Mucosa of rectum (tissue), 2 donors: ENCODE data around the gene DOCK8.

Source experiments
- H3K27ac ChIP-seq, 2 donors: one replicate each; pipeline ENCODE4 v1.7.0; 2013; ENCODE audit warnings: inconsistent platforms in 2 of 2, low read depth in 2 of 2, low read length in 2 of 2
- H3K27me3 ChIP-seq, 2 donors: one replicate each; pipeline ENCODE4 v1.7.0; 2013; ENCODE audit warnings: low read length in 2 of 2; ENCODE audit not compliant: control insufficient read depth in 2 of 2, insufficient read depth in 2 of 2
- H3K36me3 ChIP-seq, 2 donors: one replicate each; pipeline ENCODE4 v1.7.0; 2013; ENCODE audit warnings: low read length in 2 of 2; ENCODE audit not compliant: control insufficient read depth in 2 of 2, insufficient read depth in 2 of 2
- H3K4me1 ChIP-seq, 2 donors: one replicate each; pipeline ENCODE4 v1.7.0; 2013; ENCODE audit warnings: low read length in 2 of 2, mild to moderate bottlenecking in 1 of 2; ENCODE audit not compliant: control insufficient read depth in 2 of 2, insufficient read depth in 2 of 2
- H3K4me3 ChIP-seq, 2 donors: one replicate each; pipeline ENCODE4 v1.7.0; 2013; ENCODE audit warnings: low read length in 2 of 2
- H3K9ac ChIP-seq, 2 donors: one replicate each; pipeline ENCODE4 v1.7.0; 2013; ENCODE audit warnings: low read length in 2 of 2, low read depth in 1 of 2, mild to moderate bottlenecking in 1 of 2
- H3K9me3 ChIP-seq, 2 donors: one replicate each; pipeline ENCODE4 v1.7.0; 2013; ENCODE audit warnings: low read length in 2 of 2; ENCODE audit not compliant: control insufficient read depth in 2 of 2
- donor health status: healthy.
- donor health status: Normal muscosa, but diverticular disease.

The DOCK8 gene

GRCh38 chr9:446074-446699, 231.5 kb downstream of the DOCK8 start:
- no peaks in the 10 kb centered on the region for H3K4me1 ChIP-seq
- H3K9me3 ChIP-seq = no peaks in the 10 kb centered on the region
- no peak overlapping the region for H3K4me3 ChIP-seq
- no peak overlapping the region for H3K9ac ChIP-seq
- peaks cover 13 to 42% of the 10 kb centered on the region in 2 donors for H3K36me3 ChIP-seq
- no peaks in the 10 kb centered on the region for H3K27me3 ChIP-seq
- H3K27ac ChIP-seq = no peak overlapping the region

- Histone ChIP-seq H3K9ac (no peak overlapping the region), H3K36me3 (peaks cover 13 to 49% of the 10 kb centered on the region in 2 donors), H3K27me3 (no peaks in the 10 kb centered on the region), H3K9me3 (no peaks in the 10 kb centered on the region), H3K27ac (no peak overlapping the region), H3K4me1 (no peaks in the 10 kb centered on the region), H3K4me3 (no peak overlapping the region)
Observed at GRCh38 chr9:447230-448025, 232.8 kb downstream of the DOCK8 start.

GRCh38 chr9:450057-450456, 235.4 kb downstream of the DOCK8 start:
- H3K9me3 ChIP-seq = no peaks in the 10 kb centered on the region
- H3K27ac ChIP-seq = no peak overlapping the region
- no peaks in the 10 kb centered on the region for H3K27me3 ChIP-seq
- H3K4me3 ChIP-seq = no peak overlapping the region
- no peak overlapping the region for H3K9ac ChIP-seq
- peaks cover 9 to 27% of the 10 kb centered on the region in 2 donors for H3K36me3 ChIP-seq
- H3K4me1 ChIP-seq = no peaks in the 10 kb centered on the region

- H3K4me3 ChIP-seq = no peak overlapping the region
- H3K27me3 ChIP-seq = no peaks in the 10 kb centered on the region
- H3K27ac ChIP-seq = no peak overlapping the region
- H3K4me1 ChIP-seq = no peaks in the 10 kb centered on the region
- no peaks in the 10 kb centered on the region for H3K9me3 ChIP-seq
- no peak overlapping the region for H3K9ac ChIP-seq
- H3K36me3 ChIP-seq = peaks cover 7 to 22% of the 10 kb centered on the region in 2 donors
Observed at GRCh38 chr9:450561-450960, 235.9 kb downstream of the DOCK8 start.

GRCh38 chr9:453832-454231, 239.2 kb downstream of the DOCK8 start:
- no peak overlapping the region for H3K27ac ChIP-seq

GRCh38 chr9:456365-456764, 241.7 kb downstream of the DOCK8 start:
- Histone ChIP-seq H3K4me3 (no peak overlapping the region), H3K9me3 (no peaks in the 10 kb centered on the region), H3K9ac (no peak overlapping the region), H3K27ac (no peak overlapping the region), H3K36me3 (peaks cover 0 to 6% of the 10 kb centered on the region in 2 donors), H3K4me1 (no peaks in the 10 kb centered on the region), H3K27me3 (no peaks in the 10 kb centered on the region)

More at GRCh38 chr9:453832-454231, 239.2 kb downstream of the DOCK8 start:
- no peak overlapping the region for H3K4me3 ChIP-seq
- H3K27me3 ChIP-seq = no peaks in the 10 kb centered on the region
- H3K9me3 ChIP-seq = no peaks in the 10 kb centered on the region
- peaks cover 4 to 17% of the 10 kb centered on the region in 2 donors for H3K36me3 ChIP-seq
- H3K9ac ChIP-seq = no peak overlapping the region
- no peaks in the 10 kb centered on the region for H3K4me1 ChIP-seq

GRCh38 chr9:458590-458989, 243.9 kb downstream of the DOCK8 start:
- Histone ChIP-seq H3K4me1 (no peaks in the 10 kb centered on the region), H3K27me3 (no peaks in the 10 kb centered on the region), H3K36me3 (peaks cover 0 to 2% of the 10 kb centered on the region in 2 donors), H3K9me3 (no peaks in the 10 kb centered on the region), H3K9ac (no peak overlapping the region), H3K27ac (no peak overlapping the region), H3K4me3 (no peak overlapping the region)

- H3K9me3 ChIP-seq = no peaks in the 10 kb centered on the region
- H3K9ac ChIP-seq = no peak overlapping the region
- H3K4me3 ChIP-seq = no peak overlapping the region
- H3K27ac ChIP-seq = no peak overlapping the region
- H3K4me1 ChIP-seq = no peaks in the 10 kb centered on the region
- H3K36me3 ChIP-seq = peaks cover 0 to 4% of the 10 kb centered on the region in 2 donors
- no peaks in the 10 kb centered on the region for H3K27me3 ChIP-seq
Observed at GRCh38 chr9:459491-460444, 245.1 kb downstream of the DOCK8 start.

- Histone ChIP-seq H3K4me1 (no peaks in the 10 kb centered on the region), H3K4me3 (no peak overlapping the region), H3K9ac (no peak overlapping the region), H3K36me3 (peaks cover 0 to 7% of the 10 kb centered on the region in 2 donors), H3K9me3 (no peaks in the 10 kb centered on the region), H3K27ac (no peak overlapping the region), H3K27me3 (no peaks in the 10 kb centered on the region)
Observed at GRCh38 chr9:462121-462520, 247.5 kb downstream of the DOCK8 start.

- H3K4me3 ChIP-seq = no peak overlapping the region
- no peaks in the 10 kb centered on the region for H3K27me3 ChIP-seq
- no peaks in the 10 kb centered on the region for H3K4me1 ChIP-seq
- H3K9ac ChIP-seq = no peak overlapping the region
- no peaks in the 10 kb centered on the region for H3K9me3 ChIP-seq
- H3K27ac ChIP-seq = no peak overlapping the region
- peaks cover 0 to 7% of the 10 kb centered on the region in 2 donors for H3K36me3 ChIP-seq
Observed at GRCh38 chr9:462606-463005, 247.9 kb downstream of the DOCK8 start.
